Measurements from ENCODE around the gene NTMT1.
"Not testable (repeated sequence)": the region's sequence is repeated elsewhere in the genome, so short reads cannot be mapped to it uniquely, and the experiment has no call there.

The NTMT1 gene

DNA sequence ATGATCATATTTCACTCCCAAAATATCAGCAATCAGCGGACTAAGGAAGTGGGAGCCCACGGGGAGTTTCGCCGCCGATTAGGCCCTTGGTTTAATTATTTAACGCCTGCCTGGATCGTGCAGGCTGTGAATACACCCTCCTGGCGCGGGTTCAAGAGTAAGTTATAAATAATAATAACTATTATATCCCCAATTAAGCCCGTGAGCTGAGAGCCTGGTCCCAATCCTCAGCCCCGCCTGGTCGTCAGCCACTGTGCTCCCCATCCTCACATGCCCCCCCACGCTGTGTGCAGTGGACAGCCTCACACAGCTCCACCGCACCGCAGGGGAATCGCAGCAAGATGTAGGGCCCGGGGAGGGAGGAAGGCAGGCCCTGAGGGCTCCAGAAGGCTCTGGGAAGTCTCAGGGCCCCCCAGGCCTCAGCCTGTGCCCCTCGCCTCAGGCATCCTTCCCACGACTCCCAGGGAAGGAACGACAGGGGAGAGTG lies 28.6 kb downstream of the NTMT1 start:
- DNase-seq (ENCODE audit: low read depth) = no peak

DNA sequence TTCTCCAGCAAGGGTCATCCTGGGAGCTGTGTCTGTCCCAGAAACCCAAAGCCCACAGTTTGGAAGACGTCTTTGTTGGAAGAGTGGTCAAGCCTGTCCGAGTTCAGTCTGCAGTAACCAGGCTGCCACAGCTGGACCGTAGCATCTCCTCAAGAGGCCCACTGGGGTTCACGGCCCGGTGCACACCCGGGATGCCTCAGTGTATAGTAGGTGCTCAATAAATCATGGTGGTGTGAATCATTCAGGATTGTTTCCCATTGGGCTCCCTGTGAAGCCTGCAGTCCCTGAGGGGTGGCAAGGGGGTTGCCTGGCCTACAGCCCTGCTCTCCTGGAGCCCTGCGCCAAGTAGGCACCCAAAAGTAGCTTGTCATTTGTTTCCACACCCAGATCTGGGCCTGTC lies 29.2 kb downstream of the NTMT1 start:
- DNase-seq (ENCODE audit: low read depth) = no peak

DNA sequence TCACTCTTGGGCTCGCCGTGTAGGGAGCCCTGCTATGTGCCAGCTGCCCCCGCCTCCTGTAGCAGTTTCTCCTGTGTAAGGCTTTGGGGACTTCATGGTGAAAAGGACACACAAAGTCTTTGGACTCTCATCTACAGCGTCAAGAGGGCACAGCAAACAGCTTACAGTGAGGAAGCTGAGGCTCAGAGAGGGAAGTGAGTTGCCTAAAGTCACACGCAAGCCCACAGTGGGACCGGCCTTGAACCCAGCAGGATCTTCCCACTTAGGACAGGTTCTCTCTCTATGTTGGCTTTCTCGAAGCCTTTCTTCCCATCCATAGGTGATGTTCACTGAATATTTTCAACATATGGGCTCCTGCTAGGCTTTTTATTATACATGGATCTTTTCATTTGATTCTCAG lies 29.7 kb downstream of the NTMT1 start:
- DNase-seq (ENCODE audit: low read depth) = no peak

DNA sequence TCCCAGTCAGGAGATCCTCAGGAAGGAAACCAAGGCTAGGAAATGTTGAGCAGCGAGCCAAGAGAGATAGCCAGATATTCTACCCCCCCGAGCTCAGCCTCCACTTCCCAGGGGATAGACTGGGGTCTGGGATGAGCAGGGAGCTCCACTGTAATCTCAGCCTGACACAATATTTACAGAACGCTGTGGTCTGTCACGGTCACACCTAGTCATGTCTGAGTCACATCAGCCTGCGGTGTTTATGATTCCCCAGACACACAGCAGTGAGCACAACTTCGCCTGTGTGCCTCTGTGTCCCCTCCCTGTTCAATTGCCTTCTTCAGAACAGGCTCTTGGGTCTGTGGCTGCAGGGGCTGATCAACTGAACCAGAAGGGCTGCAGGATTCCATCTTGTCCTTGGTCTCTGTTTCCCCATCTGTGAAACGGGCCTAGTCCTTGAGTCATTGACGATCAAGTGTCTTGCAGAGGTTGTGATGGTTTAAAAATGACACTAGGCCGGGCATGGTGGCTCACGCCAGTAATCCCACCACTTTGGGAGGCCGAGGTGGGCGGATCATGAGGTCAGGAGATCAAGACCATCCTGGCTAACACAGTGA lies 30.9 kb downstream of the NTMT1 start:
- DNase-seq (ENCODE audit: low read depth) = no peak

DNA sequence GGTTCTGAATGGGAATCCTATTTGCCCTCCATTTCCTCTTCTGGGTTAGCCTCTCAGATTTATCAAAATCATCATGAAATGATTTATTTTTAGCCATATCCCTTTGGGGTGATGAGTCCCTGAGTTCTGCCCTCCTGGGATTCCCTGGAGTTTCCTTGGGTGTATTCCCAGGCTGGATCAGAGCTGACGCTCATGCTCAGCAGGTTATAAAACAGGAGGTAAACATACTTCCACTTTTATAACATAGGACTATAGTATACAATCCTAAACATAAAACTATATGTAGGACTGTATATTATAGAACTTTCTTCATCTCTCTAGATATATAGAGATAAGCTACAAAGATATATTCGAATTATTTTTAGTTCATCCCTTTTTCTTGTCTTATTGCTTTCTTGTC lies 35.1 kb downstream of the NTMT1 start:
- no peak for DNase-seq (ENCODE audit: low read depth)

DNA sequence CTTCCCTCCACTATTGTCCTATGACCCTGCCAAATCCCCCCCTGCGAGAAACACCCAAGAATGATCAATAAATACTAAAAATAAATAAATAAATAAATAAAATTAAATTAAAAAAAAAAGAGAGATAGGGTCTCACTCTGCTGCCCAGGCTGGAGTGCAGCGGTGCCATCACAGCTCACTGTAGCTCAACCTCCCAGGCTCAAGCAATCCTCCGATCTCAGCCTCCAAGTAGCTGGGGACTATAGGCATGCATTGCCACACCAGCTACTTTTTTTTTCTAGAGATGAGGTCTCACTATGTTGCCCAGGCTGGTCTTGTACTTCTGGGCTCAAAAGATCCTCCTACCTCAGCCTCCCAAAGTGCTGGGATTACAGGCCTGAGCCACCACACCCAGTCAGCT lies 36.3 kb downstream of the NTMT1 start:
- DNase-seq (ENCODE audit: low read depth) = not testable (repeated sequence)

DNA sequence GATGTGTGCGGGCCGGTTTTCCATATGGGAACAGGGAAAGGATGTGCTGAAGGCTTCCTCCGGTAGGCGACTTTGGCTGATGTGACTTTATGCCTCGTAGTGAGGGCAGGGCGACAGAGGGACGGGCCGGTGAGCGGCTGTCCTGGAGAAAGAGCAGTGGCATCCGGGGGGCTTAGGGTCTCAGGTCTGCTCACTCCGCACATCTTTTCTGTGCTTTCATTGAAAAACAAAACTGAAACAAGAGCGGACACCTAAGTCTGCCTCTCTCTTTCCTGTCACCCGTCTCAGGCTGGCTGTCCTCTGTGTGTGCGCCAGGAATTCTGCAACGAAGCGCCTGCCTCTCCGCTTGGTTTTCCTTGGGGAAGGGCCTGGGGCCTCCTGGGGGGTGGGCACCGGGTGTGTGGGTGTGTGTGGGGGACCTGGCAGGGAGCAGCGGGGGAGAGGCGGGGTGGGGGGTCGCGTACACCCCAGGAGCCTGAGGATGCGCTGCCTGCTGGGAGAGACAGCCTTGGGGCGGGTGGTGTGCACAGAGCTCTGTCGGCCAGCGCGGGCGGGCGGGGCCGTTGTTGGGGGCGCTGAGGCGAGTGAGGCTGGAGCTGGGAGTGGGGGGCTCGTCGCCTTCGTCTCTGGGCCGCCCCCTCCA lies 38.9 kb downstream of the NTMT1 start:
- no peak for DNase-seq (ENCODE audit: low read depth)

DNA sequence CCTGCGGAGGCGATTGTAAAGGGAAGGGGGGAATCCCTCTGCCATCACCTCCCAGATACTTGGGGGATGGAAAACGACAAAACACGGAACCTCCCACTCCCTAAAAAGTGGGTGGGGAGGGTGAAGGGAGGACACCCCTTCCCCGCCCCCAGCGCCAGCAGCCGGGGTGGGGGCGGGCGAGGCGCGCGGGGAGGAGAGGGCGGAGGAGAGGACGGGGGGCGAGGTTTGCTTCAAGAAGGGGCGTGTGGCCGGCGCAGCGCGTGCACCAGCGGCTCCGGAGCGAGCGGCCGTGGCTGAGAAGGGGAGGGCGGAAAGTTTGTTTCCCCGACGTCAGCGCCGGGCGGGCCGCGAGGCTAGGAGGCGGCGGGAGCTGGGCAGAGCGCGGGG lies 39.4 kb downstream of the NTMT1 start, which contains the start of gene PRRX2:
PRRX2 (plus strand) TSS at position 259 of the 387 bp plus-strand sequence. CDS start 221 bp downstream, outside the sequence.
- DNase-seq (ENCODE audit: low read depth) = no peak

DNA sequence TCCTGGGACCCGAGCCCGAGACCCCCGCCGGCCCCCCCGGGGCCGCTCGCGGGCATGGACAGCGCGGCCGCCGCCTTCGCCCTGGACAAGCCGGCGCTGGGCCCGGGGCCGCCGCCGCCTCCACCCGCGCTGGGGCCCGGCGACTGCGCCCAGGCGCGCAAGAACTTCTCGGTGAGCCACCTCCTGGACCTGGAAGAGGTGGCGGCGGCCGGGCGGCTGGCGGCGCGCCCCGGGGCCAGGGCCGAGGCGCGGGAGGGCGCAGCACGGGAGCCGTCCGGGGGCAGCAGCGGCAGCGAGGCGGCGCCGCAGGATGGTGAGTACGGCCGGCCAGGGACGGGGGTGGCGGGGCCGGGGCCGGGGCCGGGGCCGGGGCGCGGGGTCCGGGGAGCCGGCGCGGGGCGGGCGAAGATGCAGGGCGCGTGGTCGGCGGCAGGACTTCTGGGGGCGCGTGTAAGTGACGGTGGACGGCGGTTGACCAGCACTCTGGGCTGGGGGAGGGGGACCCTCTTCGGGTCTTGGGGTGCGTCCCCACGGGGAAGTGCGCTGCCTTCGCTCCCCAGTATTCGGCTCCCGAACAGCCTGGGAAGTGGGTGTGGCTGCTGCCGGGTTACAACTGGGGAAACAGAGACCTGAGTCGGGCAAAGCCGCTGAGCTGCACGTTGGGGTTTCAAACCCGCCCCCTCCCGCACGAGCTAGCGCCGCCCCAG lies 40.0 kb downstream of the NTMT1 start:
- DNase-seq (ENCODE audit: low read depth) = no peak

DNA sequence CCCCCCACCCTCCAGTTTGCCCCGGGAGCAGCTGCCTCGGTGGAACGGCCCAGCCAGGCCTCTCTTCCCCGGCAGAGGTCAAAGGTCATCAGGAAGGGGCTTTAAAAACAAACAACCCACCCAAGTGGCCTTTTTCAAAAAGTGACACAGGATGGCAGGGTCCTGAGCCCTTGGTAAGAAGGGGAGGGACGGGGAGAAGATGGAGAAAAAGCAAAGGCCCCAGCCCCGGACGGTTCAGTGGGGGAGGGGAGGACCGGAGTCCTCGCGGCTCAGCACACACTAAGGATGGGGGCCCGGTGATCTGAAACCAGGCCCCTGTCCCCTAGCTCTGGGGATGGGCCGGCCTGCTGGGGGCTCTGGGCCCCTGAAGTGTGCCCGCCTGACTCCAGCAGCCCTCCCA lies 40.6 kb downstream of the NTMT1 start:
- DNase-seq (ENCODE audit: low read depth) = no peak

DNA sequence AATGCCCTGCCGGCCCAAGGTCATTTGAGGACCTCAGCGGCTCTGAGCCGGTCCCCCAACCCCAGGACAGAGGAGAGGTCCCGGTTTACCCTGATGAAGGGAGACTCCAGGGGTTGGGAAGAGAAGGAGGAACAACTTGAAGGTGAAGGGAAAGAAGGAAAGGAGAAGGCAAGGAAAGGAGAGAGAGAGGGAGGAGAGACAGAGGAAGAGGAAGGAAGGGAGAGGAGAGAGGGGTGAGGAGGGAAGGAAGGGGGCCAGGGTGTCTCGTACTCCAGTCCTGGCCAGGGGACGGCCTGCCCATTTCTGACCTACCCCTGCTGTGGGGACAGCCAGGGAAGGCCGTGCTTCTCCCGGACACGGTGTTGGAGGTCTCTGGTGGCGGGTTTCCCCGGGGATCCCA lies 41.4 kb downstream of the NTMT1 start:
- DNase-seq (ENCODE audit: low read depth) = no peak

DNA sequence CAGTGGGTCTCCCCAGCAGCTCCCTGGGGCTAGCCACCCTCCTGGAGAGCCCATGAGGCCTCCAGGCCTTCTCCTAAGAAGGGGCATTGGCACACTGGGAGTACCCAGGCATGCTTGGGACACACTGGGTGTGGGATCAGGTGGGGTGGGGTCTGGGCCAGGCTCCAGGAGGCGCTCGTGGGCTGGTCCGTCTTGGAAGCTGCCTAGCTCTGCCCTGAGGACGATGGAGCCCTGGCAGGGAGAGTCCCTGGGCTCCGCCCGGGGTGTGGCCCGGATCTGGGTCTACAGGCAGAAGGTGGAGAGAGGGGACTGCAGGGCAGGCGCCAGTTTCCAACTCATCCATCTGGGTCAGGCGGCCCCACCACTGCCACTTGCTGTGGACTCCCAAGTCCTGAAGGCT lies 41.9 kb downstream of the NTMT1 start:
- no peak for DNase-seq (ENCODE audit: low read depth)

DNA sequence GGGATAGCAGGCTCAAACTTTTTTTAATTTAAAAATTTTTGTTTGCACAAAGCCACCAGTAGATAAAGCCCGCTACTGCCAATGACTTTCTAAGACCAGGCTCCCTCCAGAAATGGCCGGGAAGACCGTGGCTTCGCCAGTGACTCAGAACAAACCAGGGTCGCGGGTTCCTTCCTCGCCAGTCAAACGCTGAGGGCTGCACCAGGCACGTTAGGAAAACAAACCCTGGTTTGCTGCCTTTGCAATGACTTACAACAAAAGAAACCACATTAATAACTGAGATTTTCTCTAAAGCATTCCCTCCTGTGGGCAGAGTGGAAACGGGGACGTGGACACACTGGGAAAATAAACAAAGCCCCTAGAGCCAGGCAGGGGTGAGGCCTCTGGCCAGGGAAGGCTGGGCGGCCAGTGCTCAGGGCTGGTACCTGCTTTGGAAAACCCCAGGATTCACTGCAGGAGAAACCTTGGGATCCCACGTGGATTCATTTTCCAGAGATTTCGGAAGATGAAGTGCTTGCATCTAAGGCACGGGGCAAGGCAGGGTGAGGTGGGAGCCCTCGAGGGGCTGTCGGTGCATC lies 43.3 kb downstream of the NTMT1 start:
- DNase-seq (ENCODE audit: low read depth) = peak; percentile 77

DNA sequence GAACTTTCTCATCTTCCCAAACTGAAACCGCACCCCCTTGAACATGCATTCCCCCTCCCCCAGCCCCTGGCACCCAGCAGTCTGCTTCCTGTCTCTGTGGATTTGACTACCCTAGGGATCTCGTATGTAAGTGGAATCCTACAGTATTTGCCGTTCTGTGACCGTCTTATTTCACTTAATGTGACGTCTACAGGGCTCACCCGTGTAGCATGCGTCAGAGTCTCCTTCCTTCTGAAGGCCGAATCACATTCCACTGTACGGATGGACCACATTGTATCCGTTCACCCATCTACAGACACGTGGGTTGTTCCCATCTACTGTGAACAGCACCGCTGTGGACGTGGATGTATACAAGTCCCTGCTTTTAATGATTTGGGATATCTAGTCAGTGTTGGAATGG lies 44.0 kb downstream of the NTMT1 start:
- DNase-seq (ENCODE audit: low read depth) = no peak

DNA sequence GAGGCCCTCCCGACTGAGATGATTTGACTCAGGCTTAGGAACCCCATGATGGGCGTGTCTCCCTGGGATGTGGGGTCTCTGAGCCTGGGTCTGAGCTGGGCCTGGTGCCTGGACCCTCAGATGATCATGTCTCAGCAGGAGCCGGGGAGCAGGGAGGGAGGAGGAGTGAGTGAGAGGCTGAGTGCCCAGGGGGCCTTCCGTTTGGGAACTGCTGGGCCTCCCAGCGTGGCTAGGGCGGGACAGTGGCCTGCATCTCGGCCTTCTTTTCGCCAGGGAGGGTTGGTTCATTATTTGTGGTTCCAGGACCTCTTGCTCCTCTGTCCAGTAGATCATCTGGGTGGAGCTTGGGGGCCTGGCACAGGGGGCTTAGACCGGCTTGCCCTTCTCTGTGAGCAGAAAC lies 45.1 kb downstream of the NTMT1 start:
- DNase-seq (ENCODE audit: low read depth) = no peak

DNA sequence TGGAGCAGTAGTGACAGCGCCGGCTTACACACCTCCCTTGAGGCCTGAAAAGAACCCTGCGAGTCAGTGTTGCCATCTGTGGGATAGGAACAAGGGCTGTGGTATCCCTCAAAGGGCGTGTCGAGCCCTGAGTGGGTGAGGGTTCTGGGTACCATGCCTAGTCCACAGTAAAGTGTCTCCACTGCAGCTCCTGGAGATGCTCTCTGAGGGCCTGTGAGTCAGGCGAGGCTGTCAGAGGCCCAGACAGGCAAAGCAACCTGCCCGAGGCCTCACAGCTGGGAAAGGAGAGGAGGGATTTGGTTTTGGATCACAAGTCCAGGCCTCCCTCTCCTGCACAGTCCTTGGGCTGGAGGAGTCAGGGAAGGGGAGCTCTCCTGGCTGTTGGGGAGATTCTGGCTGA lies 45.6 kb downstream of the NTMT1 start:
- DNase-seq (ENCODE audit: low read depth) = no peak

DNA sequence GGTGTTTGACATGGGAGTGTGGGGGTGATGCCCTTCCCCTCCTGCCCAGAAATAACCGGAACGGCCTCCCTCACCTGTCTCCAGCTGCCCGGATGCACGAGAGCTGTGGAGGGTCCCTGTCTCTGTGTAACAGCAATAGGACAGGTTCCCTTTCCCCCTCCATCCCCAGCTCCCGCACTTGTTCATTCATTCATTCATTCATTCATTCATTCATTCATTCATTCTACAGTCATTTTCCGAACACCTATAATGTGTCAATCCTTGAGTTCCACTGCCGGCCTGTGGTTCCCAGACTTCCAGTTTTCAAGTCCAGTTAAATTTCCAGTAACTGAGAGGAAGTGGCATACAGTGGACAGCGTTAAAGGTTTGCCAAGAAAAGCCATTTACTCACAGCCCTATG lies 46.7 kb downstream of the NTMT1 start:
- DNase-seq (ENCODE audit: low read depth) = no peak

DNA sequence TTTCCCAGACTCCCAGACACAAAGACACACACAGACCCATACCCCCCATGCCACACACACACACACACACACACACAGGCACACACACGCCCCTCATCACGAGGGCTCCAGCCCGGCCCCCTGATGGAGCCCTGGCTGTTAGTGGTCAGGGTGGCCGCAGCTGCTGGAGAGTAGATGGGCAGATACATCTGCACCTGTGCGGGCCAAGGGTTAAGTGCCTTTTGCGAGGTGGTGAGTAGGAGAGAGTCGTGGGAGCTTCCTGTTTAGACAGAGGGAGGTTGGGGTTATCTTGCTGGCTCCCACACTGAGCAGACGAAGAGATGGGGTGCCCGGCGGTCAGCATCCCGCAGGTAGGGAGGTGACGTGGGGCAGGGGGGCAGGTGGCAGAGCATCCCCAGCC lies 47.6 kb downstream of the NTMT1 start:
- no peak for DNase-seq (ENCODE audit: low read depth)

DNA sequence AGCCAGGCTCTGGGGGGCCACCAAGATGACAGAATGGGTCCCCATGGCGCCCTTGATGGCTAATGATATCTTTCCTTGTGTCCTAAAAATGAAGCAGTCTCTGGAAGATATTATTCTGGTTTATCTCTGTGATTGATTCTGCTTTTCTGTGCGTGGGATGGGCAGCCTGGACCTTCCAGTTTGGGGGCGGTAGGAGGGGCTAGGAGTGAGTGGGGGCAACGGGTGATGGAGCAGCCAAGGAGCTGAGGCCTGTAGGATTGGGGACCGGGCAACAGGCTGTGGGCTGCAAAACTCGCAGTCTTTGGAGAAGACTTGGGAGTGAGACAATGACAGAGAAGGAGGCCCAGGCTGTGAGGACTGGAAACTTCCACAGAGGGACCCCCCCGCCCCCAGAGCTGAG lies 48.3 kb downstream of the NTMT1 start:
- no peak for DNase-seq (ENCODE audit: low read depth)

DNA sequence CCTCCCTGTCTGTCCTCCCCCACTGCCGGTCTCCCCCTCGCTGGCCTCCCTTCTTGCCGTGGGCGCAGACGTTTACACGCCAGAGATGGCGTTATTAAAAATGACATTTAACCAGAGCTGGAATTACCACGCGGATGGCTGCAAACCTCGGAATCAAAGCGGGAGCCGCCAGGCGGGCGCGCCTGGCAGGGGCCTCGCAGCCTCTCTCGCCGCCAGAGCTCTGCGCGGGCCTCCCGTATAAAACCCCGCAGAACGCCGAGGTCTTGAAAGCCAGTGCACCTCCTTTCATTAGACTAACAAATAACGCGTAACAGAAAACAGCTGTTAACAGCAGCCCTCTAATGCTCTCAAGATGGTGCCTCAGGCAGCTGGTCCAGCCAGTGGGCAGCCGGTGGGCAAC lies 49.7 kb downstream of the NTMT1 start:
- DNase-seq (ENCODE audit: low read depth) = no peak

DNA sequence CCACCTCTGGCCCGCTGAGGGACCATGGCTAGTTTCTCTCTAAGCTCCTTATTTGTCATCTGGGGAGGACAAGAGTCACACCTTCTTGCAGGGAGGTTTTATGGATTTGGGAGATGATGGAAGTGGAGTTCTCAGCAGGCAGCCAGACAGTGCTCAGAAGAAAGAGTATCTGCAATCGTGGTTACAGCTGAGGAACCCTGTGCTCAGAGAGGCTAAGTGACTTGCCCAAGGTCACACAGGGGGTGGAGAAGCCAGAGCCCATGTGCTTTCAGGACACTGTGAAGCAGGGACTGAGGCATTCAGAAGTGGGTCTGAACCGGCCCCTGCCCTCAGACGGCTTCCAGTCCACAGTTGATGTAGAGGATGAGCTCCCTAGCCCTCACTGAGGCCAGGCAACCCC lies 50.3 kb downstream of the NTMT1 start:
- DNase-seq (ENCODE audit: low read depth) = no peak

DNA sequence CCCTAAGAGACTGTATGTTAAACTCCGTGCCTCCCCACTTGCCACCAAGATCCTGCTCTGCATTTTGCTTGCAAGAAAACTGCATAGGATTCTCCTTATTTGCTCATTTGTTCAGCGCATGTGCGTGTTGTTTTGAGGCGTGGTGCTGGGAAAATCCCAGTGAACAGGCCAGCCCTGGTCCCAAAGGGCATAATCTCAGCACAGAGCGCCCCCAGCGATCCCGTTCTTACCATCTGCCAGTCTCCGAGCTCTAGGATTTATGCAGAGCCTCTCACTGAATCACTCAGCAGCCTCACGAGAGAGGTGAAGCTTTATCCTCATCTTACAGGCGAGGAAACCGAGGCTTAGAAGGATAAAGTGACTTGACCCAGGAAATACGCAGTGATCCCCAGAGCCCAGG lies 51.0 kb downstream of the NTMT1 start:
- no peak for DNase-seq (ENCODE audit: low read depth)

DNA sequence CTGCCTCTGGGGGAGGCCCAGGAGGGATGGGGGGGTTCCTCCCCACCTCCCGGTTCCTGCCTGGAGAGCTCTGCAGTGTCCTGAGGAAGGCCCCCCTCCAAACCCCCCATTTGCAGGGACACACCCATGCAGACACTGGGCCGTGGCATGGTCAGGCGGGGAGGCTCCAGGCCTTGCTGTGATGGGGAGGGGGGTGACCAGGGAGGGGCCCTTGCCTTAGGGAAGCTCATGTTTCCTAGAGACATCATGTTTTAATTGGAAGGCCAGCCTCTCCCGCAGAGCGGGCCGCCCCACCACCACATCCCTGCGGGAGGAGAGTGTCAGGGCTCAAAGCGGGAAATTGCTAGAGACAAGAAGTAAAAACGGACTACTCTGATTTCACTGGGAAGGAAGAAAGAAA lies 51.5 kb downstream of the NTMT1 start:
- no peak for DNase-seq (ENCODE audit: low read depth)

All from GM04503 (cell line).